Measurements from ENCODE around the gene KRTAP1-1.
"Not testable (repeated sequence)": the region's sequence is repeated elsewhere in the genome, so short reads cannot be mapped to it uniquely, and the experiment has no call there.

The KRTAP1-1 gene

DNA sequence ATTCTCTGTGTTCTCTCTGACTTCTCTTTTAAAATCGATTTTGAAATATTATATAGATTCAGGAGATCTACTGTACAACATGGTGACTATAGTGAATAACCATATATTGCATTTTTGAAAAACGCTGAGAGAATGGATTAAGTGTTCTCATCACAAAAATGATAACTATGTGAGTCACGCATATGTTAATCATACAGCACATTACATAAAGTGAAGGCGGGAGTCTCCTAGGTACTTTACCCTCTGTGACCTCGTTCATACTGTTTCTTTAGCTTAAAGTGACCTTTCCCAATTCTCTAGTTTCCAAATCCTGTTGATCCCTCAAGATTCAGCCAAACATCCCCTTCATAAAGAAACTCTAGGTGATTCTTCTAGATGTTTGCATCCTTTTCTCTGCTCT, 38.4 kb downstream of the KRTAP1-1 start:
- Histone ChIP-seq H3K4me3 (ENCODE audit: severe bottlenecking) (no peak overlapping the region), H3K27me3 (ENCODE audit: insufficient read depth, poor library complexity, severe bottlenecking) (no peaks in the 10 kb centered on the region), H3K4me1 (ENCODE audit: insufficient read depth, poor library complexity, severe bottlenecking) (peaks cover 29% of the 10 kb centered on the region), H3K9me3 (ENCODE audit: severe bottlenecking) (no peaks in the 10 kb centered on the region), H3K27ac (ENCODE audit: poor library complexity, severe bottlenecking) (peak overlapping the region; percentile 85), H3K36me3 (ENCODE audit: low read depth) (no peaks in the 10 kb centered on the region)
- no peak for DNase-seq (ENCODE audit: low spot score)
- TF ChIP-seq, protein P1, sequence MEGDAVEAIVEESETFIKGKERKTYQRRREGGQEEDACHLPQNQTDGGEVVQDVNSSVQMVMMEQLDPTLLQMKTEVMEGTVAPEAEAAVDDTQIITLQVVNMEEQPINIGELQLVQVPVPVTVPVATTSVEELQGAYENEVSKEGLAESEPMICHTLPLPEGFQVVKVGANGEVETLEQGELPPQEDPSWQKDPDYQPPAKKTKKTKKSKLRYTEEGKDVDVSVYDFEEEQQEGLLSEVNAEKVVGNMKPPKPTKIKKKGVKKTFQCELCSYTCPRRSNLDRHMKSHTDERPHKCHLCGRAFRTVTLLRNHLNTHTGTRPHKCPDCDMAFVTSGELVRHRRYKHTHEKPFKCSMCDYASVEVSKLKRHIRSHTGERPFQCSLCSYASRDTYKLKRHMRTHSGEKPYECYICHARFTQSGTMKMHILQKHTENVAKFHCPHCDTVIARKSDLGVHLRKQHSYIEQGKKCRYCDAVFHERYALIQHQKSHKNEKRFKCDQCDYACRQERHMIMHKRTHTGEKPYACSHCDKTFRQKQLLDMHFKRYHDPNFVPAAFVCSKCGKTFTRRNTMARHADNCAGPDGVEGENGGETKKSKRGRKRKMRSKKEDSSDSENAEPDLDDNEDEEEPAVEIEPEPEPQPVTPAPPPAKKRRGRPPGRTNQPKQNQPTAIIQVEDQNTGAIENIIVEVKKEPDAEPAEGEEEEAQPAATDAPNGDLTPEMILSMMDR (IDR thresholded peaks at IDR 0.05; ENCODE audit: poor library complexity, severe bottlenecking) = no peak
- ATAC-seq (ENCODE audit: low read depth) = peak; percentile 94

DNA sequence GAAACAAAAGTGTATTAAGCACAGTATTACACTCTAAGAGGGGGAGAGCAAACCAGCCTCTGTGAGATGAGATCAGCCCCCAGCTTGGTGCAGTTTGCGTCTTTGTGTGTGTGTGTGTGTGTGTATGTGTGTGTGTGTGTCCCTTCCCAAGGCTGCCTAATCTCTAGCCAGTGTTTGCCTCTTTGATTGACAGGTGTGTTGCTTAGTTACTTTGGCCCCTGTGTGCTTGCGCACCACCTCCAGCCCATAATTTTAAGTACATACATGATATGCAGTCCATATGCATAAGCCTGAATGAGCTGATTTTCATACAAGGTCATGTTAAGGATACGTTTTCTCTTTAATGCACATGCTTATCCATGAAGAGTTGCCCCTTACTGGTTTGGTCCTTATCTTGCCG, 39.5 kb downstream of the KRTAP1-1 start:
- peaks cover 29% of the 10 kb centered on the region for H3K4me1 ChIP-seq (ENCODE audit: insufficient read depth, poor library complexity, severe bottlenecking)
- H3K27me3 ChIP-seq (ENCODE audit: insufficient read depth, poor library complexity, severe bottlenecking) = no peaks in the 10 kb centered on the region
- DNase-seq (ENCODE audit: low spot score) (no peak), ATAC-seq (ENCODE audit: low read depth) (no peak)
- H3K27ac ChIP-seq (ENCODE audit: poor library complexity, severe bottlenecking) = peak overlapping the region; percentile 85
- no peak overlapping the region for H3K4me3 ChIP-seq (ENCODE audit: severe bottlenecking)
- TF ChIP-seq, protein P1 (IDR thresholded peaks at IDR 0.05; ENCODE audit: poor library complexity, severe bottlenecking) = no peak
- H3K9me3 ChIP-seq (ENCODE audit: severe bottlenecking) = no peaks in the 10 kb centered on the region
- H3K36me3 ChIP-seq (ENCODE audit: low read depth) = no peaks in the 10 kb centered on the region

- Histone ChIP-seq H3K4me1 (ENCODE audit: insufficient read depth, poor library complexity, severe bottlenecking) (peaks cover 29% of the 10 kb centered on the region), H3K27ac (ENCODE audit: poor library complexity, severe bottlenecking) (peak within 1 kb of the TSS; percentile 13)
- not testable (repeated sequence) for H3K36me3 ChIP-seq (ENCODE audit: low read depth); ATAC-seq (ENCODE audit: low read depth); H3K27me3 ChIP-seq (ENCODE audit: insufficient read depth, poor library complexity, severe bottlenecking); H3K9me3 ChIP-seq (ENCODE audit: severe bottlenecking); H3K4me3 ChIP-seq (ENCODE audit: severe bottlenecking); DNase-seq (ENCODE audit: low spot score)
Observed at GRCh38 chr17:40999563-40999962, 41.7 kb downstream of the KRTAP1-1 start, which contains the start of gene KRTAP3-2. Gene KRTAP3-2, minus strand, starts transcription at chr17:40999906. Its CDS starts 53 bp downstream, at chr17:40999853.

DNA sequence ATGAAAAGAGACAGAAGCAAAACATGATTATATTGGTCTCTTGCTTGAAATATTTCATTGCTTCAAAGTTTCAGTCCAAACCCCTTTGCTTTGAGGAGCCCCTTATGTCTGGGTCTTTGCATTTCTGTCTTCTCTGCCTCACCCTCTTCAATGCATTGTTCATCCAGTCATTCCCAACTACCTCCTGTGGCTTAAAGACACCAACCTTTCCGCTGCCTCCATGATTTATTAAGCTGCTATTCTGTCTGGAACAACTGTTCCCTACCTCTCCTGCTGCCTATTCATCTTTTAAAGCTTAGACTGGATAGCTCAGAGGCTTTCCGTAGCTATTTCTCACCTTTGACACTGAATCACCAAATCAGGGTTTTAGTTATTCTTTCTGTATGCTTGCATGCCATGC, 43.9 kb downstream of the KRTAP1-1 start:
- Histone ChIP-seq H3K4me3 (ENCODE audit: severe bottlenecking) (no peak overlapping the region), H3K4me1 (ENCODE audit: insufficient read depth, poor library complexity, severe bottlenecking) (peaks cover 12% of the 10 kb centered on the region), H3K36me3 (ENCODE audit: low read depth) (no peaks in the 10 kb centered on the region), H3K9me3 (ENCODE audit: severe bottlenecking) (no peaks in the 10 kb centered on the region), H3K27ac (ENCODE audit: poor library complexity, severe bottlenecking) (no peak overlapping the region), H3K27me3 (ENCODE audit: insufficient read depth, poor library complexity, severe bottlenecking) (no peaks in the 10 kb centered on the region)
- DNase-seq (ENCODE audit: low spot score) (no peak), ATAC-seq (ENCODE audit: low read depth) (no peak)
- TF ChIP-seq, protein P1 (IDR thresholded peaks at IDR 0.05; ENCODE audit: poor library complexity, severe bottlenecking) = no peak

- no peaks in the 10 kb centered on the region for H3K9me3 ChIP-seq (ENCODE audit: severe bottlenecking)
- TF ChIP-seq, protein P1 (IDR thresholded peaks at IDR 0.05; ENCODE audit: poor library complexity, severe bottlenecking) = no peak
- no peaks in the 10 kb centered on the region for H3K27me3 ChIP-seq (ENCODE audit: insufficient read depth, poor library complexity, severe bottlenecking)
- H3K4me1 ChIP-seq (ENCODE audit: insufficient read depth, poor library complexity, severe bottlenecking) = peaks cover 6% of the 10 kb centered on the region
- H3K27ac ChIP-seq (ENCODE audit: poor library complexity, severe bottlenecking) = no peak overlapping the region
- no peaks in the 10 kb centered on the region for H3K36me3 ChIP-seq (ENCODE audit: low read depth)
- ATAC-seq (ENCODE audit: low read depth) = no peak
- DNase-seq (ENCODE audit: low spot score) = no peak
- no peak overlapping the region for H3K4me3 ChIP-seq (ENCODE audit: severe bottlenecking)
Observed at GRCh38 chr17:40996829-40997228, 44.4 kb downstream of the KRTAP1-1 start.
